HEK293 (cell line): ENCODE results near the gene GRIN2A.

Experiments used
- CTCF ChIP-seq: fragments of 450-650 bp; formaldehyde crosslinking; IDR thresholded peaks from 2 replicates; pipeline ENCODE4 v1.5.1; 2016; ENCODE audit warnings: missing biosample characterization, missing genetic modification characterization
- ZBTB6 ChIP-seq: fragments of 450-650 bp; formaldehyde crosslinking; IDR thresholded peaks from 2 replicates; pipeline ENCODE4 v1.5.1; 2017; ENCODE audit warnings: missing biosample characterization, missing genetic modification characterization
- ZNF280D ChIP-seq: fragments of 450-650 bp; formaldehyde crosslinking; IDR thresholded peaks from 2 replicates; pipeline ENCODE4 v1.5.1; 2016; ENCODE audit warnings: missing biosample characterization, missing genetic modification characterization
- ZNF341 ChIP-seq: fragments of 450-650 bp; formaldehyde crosslinking; IDR thresholded peaks from 2 replicates; pipeline ENCODE4; 2016; ENCODE audit warnings: low read depth, missing biosample characterization, missing genetic modification characterization
- ZNF707 ChIP-seq: fragments of 450-650 bp; formaldehyde crosslinking; IDR thresholded peaks from 2 replicates; pipeline ENCODE4 v1.5.1; 2016; ENCODE audit warnings: missing biosample characterization, missing genetic modification characterization
- ZSCAN18 ChIP-seq: fragments of 450-650 bp; formaldehyde crosslinking; IDR thresholded peaks from 2 replicates; pipeline ENCODE4 v1.5.1; 2016; ENCODE audit warnings: missing biosample characterization, missing genetic modification characterization

GRCh38 chr16:10001258-10001775 is 180.9 kb downstream of the GRIN2A start:
- no peak for TF ChIP-seq ZNF341 (tag by site-specific recombination)
- no peak for TF ChIP-seq ZNF280D (tag by site-specific recombination)
- no peak for TF ChIP-seq CTCF
- no peak for TF ChIP-seq ZBTB6
- TF ChIP-seq ZSCAN18 (tag by site-specific recombination) = no peak
- TF ChIP-seq ZNF707 (tag by site-specific recombination) = no peak
